Glutamatergic neuron (in vitro differentiated cells): ENCODE measurements around the gene MAGIX. TPM values are rescaled to one million over a fixed set of nuclear protein-coding genes. Genes with fewer than 3 reads are reported as not detected.

Experiments used
- DNase-seq: peaks from one replicate; pipeline ENCODE4 v3.0.0; 2022
- H3K27ac Mint-ChIP-seq: one replicate; pipeline ENCODE4 v1.8.0; 2020; ENCODE audit warnings: mild to moderate bottlenecking, mixed read lengths, inconsistent platforms; ENCODE audit not compliant: unreplicated experiment
- H3K27me3 Mint-ChIP-seq: one replicate; pipeline ENCODE4 v1.8.0; 2020; ENCODE audit warnings: mild to moderate bottlenecking, moderate library complexity, mixed read lengths, inconsistent platforms; ENCODE audit not compliant: unreplicated experiment
- H3K36me3 Mint-ChIP-seq: one replicate; pipeline ENCODE4 v1.8.0; 2020; ENCODE audit warnings: mild to moderate bottlenecking, mixed read lengths, inconsistent platforms; ENCODE audit not compliant: unreplicated experiment
- H3K4me1 Mint-ChIP-seq: one replicate; pipeline ENCODE4 v1.8.0; 2020; ENCODE audit warnings: mild to moderate bottlenecking, low read depth, mixed read lengths, inconsistent platforms; ENCODE audit not compliant: unreplicated experiment
- H3K4me3 Mint-ChIP-seq: one replicate; pipeline ENCODE4 v1.8.0; 2020; ENCODE audit warnings: mild to moderate bottlenecking, mixed read lengths, inconsistent platforms; ENCODE audit not compliant: unreplicated experiment
- H3K9me3 Mint-ChIP-seq: one replicate; pipeline ENCODE4 v1.8.0; 2020; ENCODE audit warnings: mild to moderate bottlenecking, moderate library complexity, mixed read lengths, inconsistent platforms; ENCODE audit not compliant: unreplicated experiment
- total RNA-seq: library from RNA; stranded (reverse); fragmentation: NEBNext Ultra II Directional; extraction: Animal tissue kit (Norgen Biotek cat#: 25700); gene quantifications from one replicate; pipeline ENCODE4 v1.2.1, GENCODE V29; 2021; ENCODE audit not compliant: unreplicated experiment
- TF ChIP-seq, protein P1 (sequence below): fragments of 200-600 bp; sonication (generic); IDR thresholded peaks from one replicate; pipeline ENCODE4 v1.5.0; 2021; ENCODE audit not compliant: partially characterized antibody, unreplicated experiment

The MAGIX gene
- total RNA-seq, 1 donor from 2014 or later: 2.7 TPM

DNA sequence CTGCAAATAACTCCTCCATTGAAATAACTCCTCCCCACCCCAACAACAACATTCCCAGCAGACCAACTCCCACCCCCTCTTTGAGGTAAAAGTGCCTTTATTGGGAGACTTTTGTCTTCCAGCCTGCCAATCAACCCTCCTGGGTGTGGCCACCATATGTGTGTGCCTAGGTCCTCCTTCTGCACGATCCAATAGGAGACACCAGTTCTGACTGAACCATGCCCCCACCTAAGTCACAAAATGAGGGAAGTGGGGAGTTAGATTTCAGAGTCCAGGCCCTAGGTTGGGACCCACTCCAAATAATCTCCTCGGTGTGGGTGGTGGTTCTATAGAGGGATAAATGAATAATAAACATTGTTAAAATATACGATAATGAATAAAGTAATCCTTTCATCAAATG, 12.2 kb downstream of the MAGIX start:
- Mint-ChIP-seq H3K4me1 (peaks cover 8% of the 10 kb centered on the region), H3K27ac (peak overlapping the region; percentile 34), H3K36me3 (no peaks in the 10 kb centered on the region), H3K4me3 (no peak overlapping the region), H3K9me3 (peaks cover 5% of the 10 kb centered on the region), H3K27me3 (peaks cover 9% of the 10 kb centered on the region)
- TF ChIP-seq, protein P1, sequence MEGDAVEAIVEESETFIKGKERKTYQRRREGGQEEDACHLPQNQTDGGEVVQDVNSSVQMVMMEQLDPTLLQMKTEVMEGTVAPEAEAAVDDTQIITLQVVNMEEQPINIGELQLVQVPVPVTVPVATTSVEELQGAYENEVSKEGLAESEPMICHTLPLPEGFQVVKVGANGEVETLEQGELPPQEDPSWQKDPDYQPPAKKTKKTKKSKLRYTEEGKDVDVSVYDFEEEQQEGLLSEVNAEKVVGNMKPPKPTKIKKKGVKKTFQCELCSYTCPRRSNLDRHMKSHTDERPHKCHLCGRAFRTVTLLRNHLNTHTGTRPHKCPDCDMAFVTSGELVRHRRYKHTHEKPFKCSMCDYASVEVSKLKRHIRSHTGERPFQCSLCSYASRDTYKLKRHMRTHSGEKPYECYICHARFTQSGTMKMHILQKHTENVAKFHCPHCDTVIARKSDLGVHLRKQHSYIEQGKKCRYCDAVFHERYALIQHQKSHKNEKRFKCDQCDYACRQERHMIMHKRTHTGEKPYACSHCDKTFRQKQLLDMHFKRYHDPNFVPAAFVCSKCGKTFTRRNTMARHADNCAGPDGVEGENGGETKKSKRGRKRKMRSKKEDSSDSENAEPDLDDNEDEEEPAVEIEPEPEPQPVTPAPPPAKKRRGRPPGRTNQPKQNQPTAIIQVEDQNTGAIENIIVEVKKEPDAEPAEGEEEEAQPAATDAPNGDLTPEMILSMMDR: no peak
- DNase-seq: no peak

DNA sequence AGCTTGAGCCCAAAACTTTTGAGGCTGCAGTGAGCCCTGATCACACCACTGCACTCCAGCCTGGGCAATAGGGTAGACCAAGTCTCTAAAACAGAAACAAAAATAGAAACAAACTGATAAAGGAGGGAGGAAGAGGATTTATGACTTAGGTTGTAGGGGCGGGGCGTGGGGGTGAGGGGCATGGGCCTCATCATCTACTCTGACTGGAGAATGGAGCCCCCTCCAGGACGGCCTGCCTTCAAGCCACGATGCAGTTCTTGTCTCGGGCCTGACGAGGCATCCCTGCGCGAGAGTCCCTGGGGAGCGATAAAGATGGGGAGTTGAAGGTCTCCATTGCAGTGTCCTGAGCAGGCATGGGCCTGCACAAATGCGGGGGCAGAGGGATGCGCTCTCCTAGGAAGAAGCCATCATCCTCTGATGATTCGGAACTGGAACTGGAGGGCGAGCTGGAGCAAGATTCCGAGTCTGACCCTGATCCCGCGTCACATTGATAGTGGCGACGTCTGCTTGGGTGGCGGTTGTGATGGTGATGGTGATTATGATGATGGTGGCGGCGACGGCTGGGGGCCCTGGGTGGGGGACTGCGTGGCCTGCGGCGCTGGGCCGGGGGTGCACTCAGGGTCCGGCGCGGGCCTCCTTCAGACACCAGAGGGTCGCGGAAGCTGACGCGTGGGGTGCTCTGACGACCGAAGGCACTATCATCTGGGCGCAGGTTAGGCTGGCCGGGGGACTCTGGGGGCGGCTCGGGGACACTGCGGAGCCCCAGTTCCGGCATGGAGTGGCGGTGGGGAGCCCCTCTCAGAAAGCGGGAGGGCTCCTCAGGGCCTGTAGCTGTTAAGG, 13.1 kb downstream of the MAGIX start:
- H3K9me3 Mint-ChIP-seq: peaks cover 5% of the 10 kb centered on the region

DNA sequence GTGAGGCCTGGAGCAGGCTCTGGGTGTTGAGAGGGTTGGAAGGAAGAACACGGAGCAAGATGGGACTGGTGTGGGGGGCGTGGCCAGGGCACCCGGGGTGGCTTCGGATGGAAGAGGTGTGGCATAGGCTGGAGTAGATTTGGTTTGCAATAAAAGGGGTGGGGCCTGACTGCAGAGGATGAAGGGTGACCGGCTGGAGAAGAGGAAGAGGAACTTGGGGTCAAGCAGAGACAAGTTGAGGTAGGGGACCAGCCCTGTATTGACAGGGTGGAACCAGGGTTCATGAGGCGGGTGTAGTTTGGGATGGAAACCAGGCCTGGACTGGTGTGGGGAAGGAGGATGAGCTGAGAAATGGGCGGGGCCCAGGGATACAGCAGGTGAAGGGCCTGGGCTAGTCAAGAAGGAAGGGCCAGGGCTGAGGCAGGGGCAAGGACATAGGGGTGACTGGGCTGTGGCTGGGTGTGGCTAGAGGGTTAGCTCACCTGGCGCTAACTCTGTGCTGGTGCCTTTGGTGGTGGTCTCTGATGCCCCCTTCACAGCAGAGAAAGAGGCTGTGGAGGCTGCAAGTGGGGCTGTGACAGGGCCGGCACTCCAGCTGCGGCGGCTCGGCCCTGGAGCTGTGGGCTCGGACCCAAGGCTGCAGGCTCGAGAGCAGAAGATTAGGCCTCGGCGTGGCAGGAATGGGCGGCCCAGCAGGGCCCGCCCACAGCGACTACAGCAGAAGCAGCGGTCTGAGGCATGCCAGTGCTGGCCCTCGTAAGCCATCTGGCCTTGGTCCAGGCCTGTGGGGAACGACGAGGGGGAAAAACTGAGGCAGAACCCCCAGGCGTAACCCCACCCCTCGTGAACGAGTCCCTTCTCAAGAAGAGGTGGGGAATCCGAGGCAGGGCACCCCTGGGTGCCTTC, 14.1 kb downstream of the MAGIX start:
- TF ChIP-seq, protein P1: no peak
- no peak for DNase-seq
- peaks cover 4% of the 10 kb centered on the region for H3K9me3 Mint-ChIP-seq
- peaks cover 9% of the 10 kb centered on the region for H3K27me3 Mint-ChIP-seq
- H3K4me1 Mint-ChIP-seq: peaks cover 8% of the 10 kb centered on the region
- H3K27ac Mint-ChIP-seq: no peak overlapping the region
- H3K4me3 Mint-ChIP-seq: no peak overlapping the region
- H3K36me3 Mint-ChIP-seq: no peaks in the 10 kb centered on the region

More for the DNA sequence above, 13.1 kb downstream of the MAGIX start:
- Mint-ChIP-seq H3K4me1 (peaks cover 8% of the 10 kb centered on the region), H3K36me3 (no peaks in the 10 kb centered on the region), H3K27me3 (peaks cover 9% of the 10 kb centered on the region), H3K4me3 (no peak overlapping the region), H3K27ac (no peak overlapping the region)
- TF ChIP-seq, protein P1: no peak
- no peak for DNase-seq

DNA sequence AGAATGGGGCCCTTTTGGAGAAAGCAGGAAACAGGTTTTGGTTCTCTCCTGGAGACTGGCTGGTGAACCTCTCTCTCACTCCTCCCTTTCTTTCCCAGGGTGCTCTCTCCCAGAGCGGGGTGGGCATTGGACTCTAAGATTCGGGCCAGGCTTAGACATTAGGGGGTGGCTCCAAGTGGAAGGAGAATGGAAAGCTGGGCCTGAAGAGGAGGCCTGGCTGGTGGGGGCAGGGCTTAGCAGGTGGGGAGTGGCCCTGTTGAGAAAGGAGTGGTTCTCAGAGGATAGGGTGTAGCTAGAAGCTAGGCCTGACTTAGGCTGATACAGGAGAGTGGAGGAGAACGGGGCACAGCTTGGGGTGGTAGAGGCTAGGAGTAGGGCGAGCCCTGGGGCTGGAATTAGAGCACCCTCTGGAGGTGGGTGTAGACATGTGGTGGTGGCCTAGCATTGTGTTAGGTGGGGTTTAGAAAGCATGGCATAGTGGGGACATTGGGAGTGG, 14.8 kb downstream of the MAGIX start:
- Mint-ChIP-seq H3K27me3 (peaks cover 9% of the 10 kb centered on the region), H3K9me3 (peaks cover 4% of the 10 kb centered on the region), H3K36me3 (no peaks in the 10 kb centered on the region), H3K27ac (no peak overlapping the region), H3K4me3 (no peak overlapping the region), H3K4me1 (peaks cover 8% of the 10 kb centered on the region)
- TF ChIP-seq, protein P1: no peak
- DNase-seq: no peak
